ENCODE measurements around the gene MPPED1. TPM values are rescaled to one million over a fixed set of nuclear protein-coding genes. Genes with fewer than 3 reads are reported as not detected.

Gene MPPED1
- total and polyA plus RNA-seq, 9 donors, result 0.21 to 4.5 (median 0.52) TPM

- Histone ChIP-seq H3K27ac (ENCODE audit: low read length) (no peak overlapping the region), H3K4me3 (ENCODE audit: low read length) (no peak overlapping the region), H3K4me1 (ENCODE audit: control insufficient read depth, insufficient read depth, low read length) (no peaks in the 10 kb centered on the region), H3K9me3 (replicated peaks; ENCODE audit: control insufficient read depth, low read depth, low read length) (no peaks in the 10 kb centered on the region), H3K36me3 (ENCODE audit: control insufficient read depth, insufficient read depth, low read length) (no peaks in the 10 kb centered on the region), H3K27me3 (ENCODE audit: control insufficient read depth, insufficient read depth, low read length) (peaks cover 24% of the 10 kb centered on the region)
- 73% methylated on average over 14 of the region's 15 CpGs for WGBS (ENCODE audit: insufficient coverage)
- no peak for DNase-seq
These were observed 26.2 kb downstream of the MPPED1 start for GRCh38 chr22:43437871-43438475.

GRCh38 chr22:43438666-43439347 lies 27.0 kb downstream of the MPPED1 start:
- no peak overlapping the region for H3K4me3 ChIP-seq (ENCODE audit: low read length)
- no peaks in the 10 kb centered on the region for H3K36me3 ChIP-seq (ENCODE audit: control insufficient read depth, insufficient read depth, low read length)
- no peaks in the 10 kb centered on the region for H3K4me1 ChIP-seq (ENCODE audit: control insufficient read depth, insufficient read depth, low read length)
- peaks cover 21% of the 10 kb centered on the region for H3K27me3 ChIP-seq (ENCODE audit: control insufficient read depth, insufficient read depth, low read length)
- WGBS (ENCODE audit: insufficient coverage), result 69% methylated on average over 4 of the region's 17 CpGs
- H3K9me3 ChIP-seq (replicated peaks; ENCODE audit: control insufficient read depth, low read depth, low read length), result no peaks in the 10 kb centered on the region
- no peak for DNase-seq
- H3K27ac ChIP-seq (ENCODE audit: low read length), result no peak overlapping the region

- peaks cover 14% of the 10 kb centered on the region for H3K27me3 ChIP-seq (ENCODE audit: control insufficient read depth, insufficient read depth, low read length)
- H3K4me3 ChIP-seq (ENCODE audit: low read length), result no peak overlapping the region
- 56% methylated on average over 15 of the region's 18 CpGs for WGBS (ENCODE audit: insufficient coverage)
- no peak overlapping the region for H3K27ac ChIP-seq (ENCODE audit: low read length)
- no peaks in the 10 kb centered on the region for H3K9me3 ChIP-seq (replicated peaks; ENCODE audit: control insufficient read depth, low read depth, low read length)
- H3K4me1 ChIP-seq (ENCODE audit: control insufficient read depth, insufficient read depth, low read length), result no peaks in the 10 kb centered on the region
- no peaks in the 10 kb centered on the region for H3K36me3 ChIP-seq (ENCODE audit: control insufficient read depth, insufficient read depth, low read length)
- DNase-seq, result no peak
These were observed 27.7 kb downstream of the MPPED1 start for GRCh38 chr22:43439368-43440103.

- 85% methylated on average over 7 of the region's 7 CpGs for WGBS (ENCODE audit: insufficient coverage)
- Histone ChIP-seq H3K27me3 (ENCODE audit: control insufficient read depth, insufficient read depth, low read length) (peaks cover 12% of the 10 kb centered on the region), H3K27ac (ENCODE audit: low read length) (no peak overlapping the region), H3K36me3 (ENCODE audit: control insufficient read depth, insufficient read depth, low read length) (no peaks in the 10 kb centered on the region), H3K4me3 (ENCODE audit: low read length) (no peak overlapping the region), H3K4me1 (ENCODE audit: control insufficient read depth, insufficient read depth, low read length) (no peaks in the 10 kb centered on the region), H3K9me3 (replicated peaks; ENCODE audit: control insufficient read depth, low read depth, low read length) (no peaks in the 10 kb centered on the region)
- DNase-seq, result no peak
These were observed 28.2 kb downstream of the MPPED1 start for GRCh38 chr22:43440104-43440387.

GRCh38 chr22:43440556-43440955 lies 28.7 kb downstream of the MPPED1 start:
- Histone ChIP-seq H3K4me3 (ENCODE audit: low read length) (no peak overlapping the region), H3K36me3 (ENCODE audit: control insufficient read depth, insufficient read depth, low read length) (no peaks in the 10 kb centered on the region), H3K4me1 (ENCODE audit: control insufficient read depth, insufficient read depth, low read length) (no peaks in the 10 kb centered on the region), H3K27me3 (ENCODE audit: control insufficient read depth, insufficient read depth, low read length) (peaks cover 12% of the 10 kb centered on the region), H3K9me3 (replicated peaks; ENCODE audit: control insufficient read depth, low read depth, low read length) (no peaks in the 10 kb centered on the region), H3K27ac (ENCODE audit: low read length) (no peak overlapping the region)
- no peak for DNase-seq
- 91% methylated on average over 4 of the region's 4 CpGs for WGBS (ENCODE audit: insufficient coverage)

- no peak for DNase-seq
- no peak overlapping the region for H3K27ac ChIP-seq (ENCODE audit: low read length)
- 65% methylated on average over 6 of the region's 6 CpGs for whole genome bisulfite sequencing (ENCODE audit: insufficient coverage)
- peaks cover 10% of the 10 kb centered on the region for H3K27me3 ChIP-seq (ENCODE audit: control insufficient read depth, insufficient read depth, low read length)
- no peaks in the 10 kb centered on the region for H3K4me1 ChIP-seq (ENCODE audit: control insufficient read depth, insufficient read depth, low read length)
- H3K4me3 ChIP-seq (ENCODE audit: low read length), result no peak overlapping the region
- no peaks in the 10 kb centered on the region for H3K36me3 ChIP-seq (ENCODE audit: control insufficient read depth, insufficient read depth, low read length)
- H3K9me3 ChIP-seq (replicated peaks; ENCODE audit: control insufficient read depth, low read depth, low read length), result no peaks in the 10 kb centered on the region
These were observed 29.4 kb downstream of the MPPED1 start for GRCh38 chr22:43441216-43441615.

GRCh38 chr22:43441751-43442150 lies 29.9 kb downstream of the MPPED1 start:
- no peak for DNase-seq
- H3K4me3 ChIP-seq (ENCODE audit: low read length), result no peak overlapping the region
- no peaks in the 10 kb centered on the region for H3K9me3 ChIP-seq (replicated peaks; ENCODE audit: control insufficient read depth, low read depth, low read length)
- H3K4me1 ChIP-seq (ENCODE audit: control insufficient read depth, insufficient read depth, low read length), result peaks cover 1% of the 10 kb centered on the region
- WGBS (ENCODE audit: insufficient coverage), result 45% methylated on average over 6 of the region's 8 CpGs
- peaks cover 5% of the 10 kb centered on the region for H3K27me3 ChIP-seq (ENCODE audit: control insufficient read depth, insufficient read depth, low read length)
- H3K27ac ChIP-seq (ENCODE audit: low read length), result no peak overlapping the region
- no peaks in the 10 kb centered on the region for H3K36me3 ChIP-seq (ENCODE audit: control insufficient read depth, insufficient read depth, low read length)

- Histone ChIP-seq H3K4me3 (ENCODE audit: low read length) (no peak overlapping the region), H3K9me3 (replicated peaks; ENCODE audit: control insufficient read depth, low read depth, low read length) (no peaks in the 10 kb centered on the region), H3K27me3 (ENCODE audit: control insufficient read depth, insufficient read depth, low read length) (peaks cover 6% of the 10 kb centered on the region), H3K27ac (ENCODE audit: low read length) (no peak overlapping the region), H3K4me1 (ENCODE audit: control insufficient read depth, insufficient read depth, low read length) (peaks cover 3% of the 10 kb centered on the region), H3K36me3 (ENCODE audit: control insufficient read depth, insufficient read depth, low read length) (no peaks in the 10 kb centered on the region)
- no peak for DNase-seq
- 76% methylated on average over 16 of the region's 16 CpGs for WGBS (ENCODE audit: insufficient coverage)
These were observed 30.8 kb downstream of the MPPED1 start for GRCh38 chr22:43442386-43443151.

GRCh38 chr22:43443152-43443471 lies 31.3 kb downstream of the MPPED1 start:
- WGBS (ENCODE audit: insufficient coverage), result 63% methylated on average over 6 of the region's 6 CpGs
- Histone ChIP-seq H3K4me3 (ENCODE audit: low read length) (no peak overlapping the region), H3K9me3 (replicated peaks; ENCODE audit: control insufficient read depth, low read depth, low read length) (no peaks in the 10 kb centered on the region), H3K36me3 (ENCODE audit: control insufficient read depth, insufficient read depth, low read length) (no peaks in the 10 kb centered on the region), H3K27me3 (ENCODE audit: control insufficient read depth, insufficient read depth, low read length) (peaks cover 6% of the 10 kb centered on the region), H3K27ac (ENCODE audit: low read length) (no peak overlapping the region), H3K4me1 (ENCODE audit: control insufficient read depth, insufficient read depth, low read length) (peaks cover 3% of the 10 kb centered on the region)
- no peak for DNase-seq
